PFSK-1 (cell line): ENCODE measurements around the gene CCDC88C.

Experiments
- FOXP2 ChIP-seq: optimal IDR thresholded peaks from 2 replicates; pipeline ENCODE3; 2011; ENCODE audit warnings: borderline replicate concordance, control low read depth, inconsistent platforms; ENCODE audit not compliant: insufficient read depth; ENCODE audit errors: extremely low read length, extremely low read depth
- POLR2AphosphoS5 ChIP-seq: IDR thresholded peaks from 2 replicates; pipeline ENCODE4 v1.6.1; 2012; ENCODE audit warnings: low read depth, mild to moderate bottlenecking, control low read depth, low read length, moderate library complexity
- SIN3A ChIP-seq: IDR thresholded peaks from 2 replicates; pipeline ENCODE4 v1.6.1; 2012; ENCODE audit warnings: mild to moderate bottlenecking, low read length, moderate library complexity, borderline replicate concordance; ENCODE audit not compliant: insufficient read depth
- TAF1 ChIP-seq: IDR thresholded peaks from 2 replicates; pipeline ENCODE4 v1.6.1; 2012; ENCODE audit warnings: low read length, control low read depth, borderline replicate concordance; ENCODE audit not compliant: insufficient read depth
- TF ChIP-seq, protein P1 (sequence below), 2 experiments: IDR thresholded peaks; 2 replicates each; pipeline versions ENCODE4 v1.6.1 to v1.8.0; 2011 to 2012; ENCODE audit warnings: low read depth in 2 of 2, low read length in 2 of 2, control low read depth in 1 of 2, inconsistent platforms in 1 of 2, mild to moderate bottlenecking in 1 of 2, moderate library complexity in 1 of 2; ENCODE audit not compliant: insufficient read depth in 1 of 2

DNA sequence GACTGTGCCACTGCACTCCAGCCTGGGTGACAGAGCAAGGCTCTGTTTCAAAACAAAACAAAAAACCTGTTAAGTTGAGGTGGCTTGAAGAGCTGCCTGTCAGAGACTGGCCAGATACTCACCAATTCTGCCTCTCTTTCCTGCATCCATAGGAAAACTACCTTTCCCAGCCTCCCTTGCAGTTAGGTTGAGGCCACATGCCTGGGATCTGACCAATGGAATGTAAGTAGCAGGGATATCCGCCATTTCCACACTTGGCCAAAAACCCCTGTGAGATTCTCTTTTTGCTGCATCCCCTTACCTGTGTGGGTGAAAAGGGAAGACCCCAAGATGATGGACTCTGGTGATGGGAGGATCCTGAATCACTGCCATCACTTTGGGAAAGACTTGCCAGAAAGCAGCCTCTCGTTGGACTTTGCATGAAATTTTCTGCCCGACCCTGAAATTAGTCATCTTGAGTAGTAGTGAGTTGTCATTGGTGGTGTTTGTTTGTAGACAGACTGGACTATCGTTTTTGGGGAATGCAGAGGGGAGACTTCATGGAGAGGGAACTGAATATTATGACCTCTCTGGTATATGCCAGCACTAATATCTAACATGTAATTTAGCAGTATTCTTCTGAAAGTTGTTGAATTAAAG lies 187.1 kb downstream of the CCDC88C start:
- TF ChIP-seq, protein P1, sequence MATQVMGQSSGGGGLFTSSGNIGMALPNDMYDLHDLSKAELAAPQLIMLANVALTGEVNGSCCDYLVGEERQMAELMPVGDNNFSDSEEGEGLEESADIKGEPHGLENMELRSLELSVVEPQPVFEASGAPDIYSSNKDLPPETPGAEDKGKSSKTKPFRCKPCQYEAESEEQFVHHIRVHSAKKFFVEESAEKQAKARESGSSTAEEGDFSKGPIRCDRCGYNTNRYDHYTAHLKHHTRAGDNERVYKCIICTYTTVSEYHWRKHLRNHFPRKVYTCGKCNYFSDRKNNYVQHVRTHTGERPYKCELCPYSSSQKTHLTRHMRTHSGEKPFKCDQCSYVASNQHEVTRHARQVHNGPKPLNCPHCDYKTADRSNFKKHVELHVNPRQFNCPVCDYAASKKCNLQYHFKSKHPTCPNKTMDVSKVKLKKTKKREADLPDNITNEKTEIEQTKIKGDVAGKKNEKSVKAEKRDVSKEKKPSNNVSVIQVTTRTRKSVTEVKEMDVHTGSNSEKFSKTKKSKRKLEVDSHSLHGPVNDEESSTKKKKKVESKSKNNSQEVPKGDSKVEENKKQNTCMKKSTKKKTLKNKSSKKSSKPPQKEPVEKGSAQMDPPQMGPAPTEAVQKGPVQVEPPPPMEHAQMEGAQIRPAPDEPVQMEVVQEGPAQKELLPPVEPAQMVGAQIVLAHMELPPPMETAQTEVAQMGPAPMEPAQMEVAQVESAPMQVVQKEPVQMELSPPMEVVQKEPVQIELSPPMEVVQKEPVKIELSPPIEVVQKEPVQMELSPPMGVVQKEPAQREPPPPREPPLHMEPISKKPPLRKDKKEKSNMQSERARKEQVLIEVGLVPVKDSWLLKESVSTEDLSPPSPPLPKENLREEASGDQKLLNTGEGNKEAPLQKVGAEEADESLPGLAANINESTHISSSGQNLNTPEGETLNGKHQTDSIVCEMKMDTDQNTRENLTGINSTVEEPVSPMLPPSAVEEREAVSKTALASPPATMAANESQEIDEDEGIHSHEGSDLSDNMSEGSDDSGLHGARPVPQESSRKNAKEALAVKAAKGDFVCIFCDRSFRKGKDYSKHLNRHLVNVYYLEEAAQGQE (IDR thresholded peaks at IDR 0.05; ENCODE audit: insufficient read depth in 1 of 2, low read depth in 2 of 2, low read length in 2 of 2) = no peak
- TF ChIP-seq POLR2AphosphoS5 = no peak
- no peak for TF ChIP-seq SIN3A
- no peak for TF ChIP-seq FOXP2
- TF ChIP-seq TAF1 = no peak
